Glomerular endothelial cell (primary cell): Measurements from ENCODE around the gene TACC2. TPM values are rescaled to one million over a fixed set of nuclear protein-coding genes. Genes with fewer than 3 reads are reported as not detected.
A peak's percentile ranks its signal among the peaks of the same experiment; 100 is the strongest.
"Not testable (repeated sequence)": the region's sequence is repeated elsewhere in the genome, so short reads cannot be mapped to it uniquely, and the experiment has no call there.

Experiments
- DNase-seq: peaks from one replicate; pipeline ENCODE4 v3.0.0-alpha.2; 2011; ENCODE audit warnings: low read depth, low spot score; ENCODE audit errors: extremely low read depth
- total RNA-seq: library from RNA; depleted of rRNA; stranded (reverse); fragments of >200 nt; gene quantifications from 2 replicates; pipeline ENCODE4 v1.2.3, GENCODE V29; 2015

The TACC2 gene, protein sequence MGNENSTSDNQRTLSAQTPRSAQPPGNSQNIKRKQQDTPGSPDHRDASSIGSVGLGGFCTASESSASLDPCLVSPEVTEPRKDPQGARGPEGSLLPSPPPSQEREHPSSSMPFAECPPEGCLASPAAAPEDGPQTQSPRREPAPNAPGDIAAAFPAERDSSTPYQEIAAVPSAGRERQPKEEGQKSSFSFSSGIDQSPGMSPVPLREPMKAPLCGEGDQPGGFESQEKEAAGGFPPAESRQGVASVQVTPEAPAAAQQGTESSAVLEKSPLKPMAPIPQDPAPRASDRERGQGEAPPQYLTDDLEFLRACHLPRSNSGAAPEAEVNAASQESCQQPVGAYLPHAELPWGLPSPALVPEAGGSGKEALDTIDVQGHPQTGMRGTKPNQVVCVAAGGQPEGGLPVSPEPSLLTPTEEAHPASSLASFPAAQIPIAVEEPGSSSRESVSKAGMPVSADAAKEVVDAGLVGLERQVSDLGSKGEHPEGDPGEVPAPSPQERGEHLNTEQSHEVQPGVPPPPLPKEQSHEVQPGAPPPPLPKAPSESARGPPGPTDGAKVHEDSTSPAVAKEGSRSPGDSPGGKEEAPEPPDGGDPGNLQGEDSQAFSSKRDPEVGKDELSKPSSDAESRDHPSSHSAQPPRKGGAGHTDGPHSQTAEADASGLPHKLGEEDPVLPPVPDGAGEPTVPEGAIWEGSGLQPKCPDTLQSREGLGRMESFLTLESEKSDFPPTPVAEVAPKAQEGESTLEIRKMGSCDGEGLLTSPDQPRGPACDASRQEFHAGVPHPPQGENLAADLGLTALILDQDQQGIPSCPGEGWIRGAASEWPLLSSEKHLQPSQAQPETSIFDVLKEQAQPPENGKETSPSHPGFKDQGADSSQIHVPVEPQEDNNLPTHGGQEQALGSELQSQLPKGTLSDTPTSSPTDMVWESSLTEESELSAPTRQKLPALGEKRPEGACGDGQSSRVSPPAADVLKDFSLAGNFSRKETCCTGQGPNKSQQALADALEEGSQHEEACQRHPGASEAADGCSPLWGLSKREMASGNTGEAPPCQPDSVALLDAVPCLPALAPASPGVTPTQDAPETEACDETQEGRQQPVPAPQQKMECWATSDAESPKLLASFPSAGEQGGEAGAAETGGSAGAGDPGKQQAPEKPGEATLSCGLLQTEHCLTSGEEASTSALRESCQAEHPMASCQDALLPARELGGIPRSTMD (N-terminal part only)
- total RNA-seq: 39.3 and 39.6 TPM in 2 replicates

- no peak for DNase-seq
These were observed at the start of gene TACC2 for GRCh38 chr10:121988361-121989324. Gene TACC2, plus strand, starts transcription at chr10:121989163. Its CDS starts 32,819 bp downstream, at chr10:122021982.

- no peak for DNase-seq
These were observed 47.4 kb upstream of the TACC2 start for GRCh38 chr10:121941532-121941931.

DNA sequence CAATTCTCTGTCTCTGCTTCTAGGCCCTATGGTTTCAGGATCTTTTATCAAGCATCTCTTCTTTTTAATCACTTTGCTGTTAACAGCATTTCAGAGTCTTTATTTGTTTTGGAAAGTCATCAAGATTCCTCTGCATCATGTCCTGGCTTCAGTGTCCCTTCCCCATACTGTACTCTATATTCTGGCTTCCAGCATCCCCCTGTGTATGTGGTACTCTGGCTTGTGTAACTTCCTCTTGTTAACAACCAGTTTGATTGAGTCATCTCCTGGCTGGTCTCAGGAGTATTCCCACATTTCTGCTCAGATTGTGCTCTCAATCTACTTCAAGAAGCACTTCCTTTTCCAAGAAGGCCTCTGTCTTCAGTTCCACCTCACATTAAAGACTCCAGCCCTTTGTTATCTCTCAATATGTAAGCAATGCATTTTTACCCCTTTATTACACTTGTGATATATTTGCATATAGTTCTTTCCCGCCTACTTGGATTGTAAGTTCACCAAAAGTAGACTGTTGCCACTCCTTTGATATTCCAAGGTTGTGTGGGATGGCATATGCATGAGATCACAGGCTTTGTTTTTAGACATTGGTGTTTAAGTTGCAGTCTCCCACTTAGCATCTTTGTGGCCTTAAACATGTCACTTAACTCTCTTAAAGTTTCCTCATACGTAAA, 46.1 kb upstream of the TACC2 start:
- peak; percentile 90 for DNase-seq

DNA sequence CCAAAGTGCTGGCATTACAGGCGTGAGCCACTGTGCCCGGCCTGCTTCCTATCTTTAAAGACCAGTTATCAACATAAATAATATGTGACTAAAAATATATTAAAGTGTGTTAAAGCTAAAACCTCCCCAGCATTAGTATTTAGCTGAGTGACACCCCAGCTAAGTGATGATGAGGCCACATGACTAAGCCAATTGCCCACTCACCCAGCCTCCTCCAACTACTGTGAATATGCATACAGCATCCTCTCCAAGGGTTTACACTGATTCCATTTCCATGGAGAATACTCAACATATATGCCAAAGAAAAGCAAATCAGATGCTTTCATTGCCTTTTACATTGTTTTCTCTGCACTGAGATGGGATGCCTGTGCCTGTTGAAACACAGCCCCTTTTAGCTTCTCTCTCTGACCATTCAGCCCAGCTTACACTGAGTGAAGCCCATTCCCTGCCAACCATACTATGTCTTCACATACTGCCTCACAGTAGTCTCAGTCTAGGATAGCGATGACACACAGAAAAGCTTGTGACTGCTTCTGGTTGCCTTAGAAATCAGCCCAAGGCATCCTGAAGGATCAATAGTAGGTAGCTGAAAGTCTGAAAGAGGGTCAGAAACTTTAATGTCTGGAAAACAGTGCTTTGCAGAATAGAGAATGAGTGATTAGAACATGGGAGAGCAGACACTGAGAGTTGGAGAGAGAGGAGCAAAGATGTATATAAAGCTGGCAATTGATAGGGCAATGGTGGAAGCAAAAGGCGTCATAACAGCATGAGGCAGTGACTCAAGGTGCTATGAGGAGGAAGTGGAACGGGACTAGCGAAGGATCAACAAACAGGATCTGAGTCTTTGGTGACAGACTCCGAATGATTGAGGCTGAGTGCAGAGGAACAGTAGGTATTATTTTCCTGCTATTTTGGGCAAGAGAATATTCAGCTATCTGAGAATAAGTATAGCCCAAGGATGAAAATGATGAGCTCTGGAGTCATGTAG, 41.3 kb upstream of the TACC2 start:
- DNase-seq: no peak

DNA sequence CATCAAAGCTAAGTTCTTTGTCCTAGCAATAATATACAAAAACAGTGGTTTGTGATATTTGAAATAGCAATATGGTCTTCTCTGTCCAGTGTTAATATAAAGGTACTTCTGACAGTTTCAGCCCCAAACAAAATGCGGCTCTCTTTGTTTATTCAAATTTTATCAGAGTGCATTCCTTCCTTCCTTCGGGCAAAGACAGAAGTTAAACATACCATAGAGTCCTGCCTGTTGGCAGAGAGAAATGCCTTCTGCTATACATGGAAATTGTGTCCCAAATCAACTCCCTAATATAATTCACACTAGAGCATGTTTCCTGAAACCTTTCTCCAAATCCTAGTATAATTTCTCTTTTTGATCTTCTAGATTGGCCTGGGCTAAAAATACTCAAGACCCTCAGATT, 39.9 kb upstream of the TACC2 start:
- DNase-seq: no peak

DNA sequence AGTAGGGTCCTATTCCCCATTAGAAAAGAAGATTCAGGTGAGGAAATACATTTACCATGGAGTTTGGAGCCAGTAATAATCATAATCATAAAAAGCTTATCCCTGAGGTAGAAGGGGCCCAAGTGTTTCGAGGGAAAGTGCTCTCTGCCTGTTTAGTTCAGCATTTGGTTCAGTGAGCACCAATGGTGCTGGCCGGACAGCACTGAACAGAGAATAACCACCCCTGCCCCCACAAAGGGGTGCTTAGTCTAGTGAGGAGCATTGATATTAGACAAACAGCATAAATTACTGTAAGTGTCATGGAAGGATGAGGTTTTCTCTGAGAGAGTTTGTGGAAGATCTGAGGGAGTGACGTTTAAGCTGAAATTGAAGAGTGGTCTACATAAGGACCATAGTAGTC, 39.5 kb upstream of the TACC2 start:
- no peak for DNase-seq

- no peak for DNase-seq
These were observed 36.7 kb upstream of the TACC2 start for GRCh38 chr10:121952226-121952625.

DNA sequence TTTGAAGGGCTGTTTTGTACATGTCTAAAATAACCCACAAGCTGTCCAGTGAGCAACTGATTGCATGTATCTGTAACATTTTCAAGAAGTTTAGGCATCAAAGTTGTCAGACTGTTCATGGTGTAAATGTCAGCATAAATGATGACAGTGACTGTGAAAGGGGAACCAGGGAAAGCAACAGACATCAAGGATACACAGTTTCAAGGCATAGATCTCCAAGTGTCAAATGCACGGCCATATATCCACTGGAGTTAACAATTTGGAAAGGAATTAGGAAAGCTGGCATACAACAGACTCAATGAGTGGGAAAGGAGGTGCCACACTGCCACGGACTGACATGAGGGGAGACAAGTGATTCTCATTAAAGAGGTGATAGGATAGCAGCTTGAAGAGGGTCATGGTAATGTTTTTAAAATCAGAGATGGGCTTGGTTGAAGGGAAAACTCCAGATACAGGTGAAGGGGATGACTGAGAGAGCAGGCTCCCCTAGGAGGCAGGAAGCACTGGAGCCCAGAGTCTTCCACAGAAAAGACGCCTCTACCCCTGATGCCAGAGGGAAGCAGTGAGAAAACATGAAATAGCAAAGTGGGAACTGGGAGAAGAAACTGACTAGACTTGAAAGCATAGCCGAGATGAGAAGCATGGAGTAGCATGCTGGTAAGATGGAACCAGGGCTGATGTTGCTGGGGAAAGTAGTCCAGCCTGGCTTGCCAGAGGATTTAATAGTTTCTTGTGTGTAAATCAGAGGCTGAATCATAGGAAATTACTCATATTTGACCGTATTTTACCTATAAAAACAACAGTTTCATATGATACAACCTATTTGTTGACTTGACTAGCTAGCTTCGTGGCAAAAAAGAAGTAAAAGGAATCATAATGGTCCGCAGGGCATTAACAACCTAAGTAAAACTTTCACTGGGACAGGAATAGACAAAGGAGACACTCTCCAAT, 32.6 kb upstream of the TACC2 start:
- DNase-seq: peak; percentile 57

DNA sequence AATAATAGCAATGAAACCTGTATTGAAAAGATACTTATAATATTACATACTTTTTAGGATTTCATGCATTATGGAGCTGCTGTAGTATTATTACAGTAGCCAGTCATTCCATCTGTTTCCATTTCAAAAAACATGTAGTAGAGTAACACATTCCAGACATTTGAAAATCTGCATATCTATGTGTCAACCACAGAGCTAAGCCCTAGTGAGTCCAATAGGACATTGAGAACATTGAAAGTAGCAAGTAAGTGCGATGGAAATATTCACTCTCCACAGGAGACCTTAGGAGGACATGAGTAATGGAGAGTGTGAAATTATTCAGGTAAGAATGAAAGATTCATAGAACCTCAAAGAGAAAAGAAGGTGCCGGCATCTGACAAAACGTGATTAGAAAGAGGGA, 29.3 kb upstream of the TACC2 start:
- DNase-seq: no peak

DNA sequence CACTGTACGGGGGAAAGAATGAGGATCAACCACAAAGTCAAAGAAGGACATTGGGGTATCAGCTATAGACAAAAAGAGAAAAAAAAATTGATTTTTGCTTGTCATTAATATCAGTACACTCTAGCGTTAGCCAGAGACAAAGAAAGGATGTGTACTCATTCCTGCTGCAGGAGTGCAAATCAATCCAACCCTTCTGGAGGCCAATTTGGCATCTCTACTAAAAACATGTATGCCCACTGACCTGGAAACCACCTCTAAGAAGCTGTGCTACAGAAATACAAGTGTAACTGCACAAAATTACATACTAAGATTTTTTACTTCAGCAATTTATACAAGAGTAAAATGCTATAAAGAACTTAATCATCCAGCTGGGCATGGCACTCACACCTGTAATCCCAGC, 27.5 kb upstream of the TACC2 start:
- DNase-seq: no peak

DNA sequence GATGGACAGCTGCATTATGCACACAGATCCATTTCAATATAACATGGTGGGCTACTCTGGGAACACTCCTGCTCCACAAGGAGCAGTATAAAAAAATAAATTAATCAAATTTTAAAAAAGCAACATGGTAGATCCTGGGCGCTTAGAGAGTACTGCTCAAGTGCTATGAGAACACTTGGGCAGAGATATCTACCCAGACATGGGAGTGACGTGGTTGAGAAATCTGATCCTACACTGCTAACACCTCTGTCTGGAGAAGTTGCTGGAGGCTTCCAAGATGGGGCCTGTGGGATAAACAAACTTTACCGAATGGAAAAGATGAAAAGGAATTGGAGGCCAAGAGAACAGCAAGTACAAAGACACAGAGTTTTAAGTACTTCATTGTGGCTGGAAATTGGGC, 23.0 kb upstream of the TACC2 start:
- no peak for DNase-seq

GRCh38 chr10:121969086-121969485, 19.9 kb upstream of the TACC2 start:
- not testable (repeated sequence) for DNase-seq

- DNase-seq: no peak
These were observed 14.9 kb upstream of the TACC2 start for GRCh38 chr10:121974019-121974534.

DNA sequence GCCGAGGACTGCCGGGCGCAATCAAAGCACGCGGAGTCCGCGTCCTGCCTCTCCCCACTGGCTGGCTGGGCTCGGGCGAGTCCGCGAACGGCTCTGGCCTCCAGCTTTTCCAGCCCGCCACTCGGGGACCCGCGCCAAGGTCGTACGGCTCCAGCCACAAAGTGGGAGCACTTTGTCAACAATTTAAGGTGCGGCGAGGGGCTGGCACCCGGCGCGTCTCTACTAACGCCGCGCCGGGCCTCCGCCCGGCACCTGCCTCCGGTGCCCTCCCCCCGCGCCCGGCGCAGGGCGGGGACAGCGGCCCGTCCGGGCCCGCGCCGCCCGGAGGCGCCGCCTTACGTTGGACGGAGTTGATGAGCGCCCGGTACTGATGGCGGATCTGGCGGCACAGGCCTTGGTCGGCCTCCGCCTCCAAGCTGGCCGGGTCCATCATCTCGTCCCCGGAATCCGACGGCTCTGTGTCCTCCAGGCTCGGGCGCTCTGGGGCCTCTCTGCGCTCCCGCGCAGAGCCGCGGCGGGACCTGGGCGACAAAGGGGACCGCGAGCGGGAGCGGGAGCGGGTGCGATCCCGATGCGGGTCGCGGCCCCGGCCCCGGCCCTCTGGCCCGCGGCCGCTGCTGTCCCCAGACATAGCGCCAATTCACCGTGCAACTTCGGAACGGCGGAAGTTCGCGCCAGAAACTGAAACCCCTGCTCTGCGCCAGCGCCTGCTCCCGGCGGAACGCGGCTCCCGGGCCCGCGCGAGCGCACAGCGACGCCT, 14.2 kb upstream of the TACC2 start, which contains the start of gene NSMCE4A:
NSMCE4A (minus strand) TSS at position 683 of the 760 bp plus-strand sequence; CDS start at position 631, 52 bp downstream.
- no peak for DNase-seq

- no peak for DNase-seq
These were observed 13.5 kb upstream of the TACC2 start for GRCh38 chr10:121975295-121976086.
